ENCODE results near the gene SETBP1.

SETBP1 gene

DNA sequence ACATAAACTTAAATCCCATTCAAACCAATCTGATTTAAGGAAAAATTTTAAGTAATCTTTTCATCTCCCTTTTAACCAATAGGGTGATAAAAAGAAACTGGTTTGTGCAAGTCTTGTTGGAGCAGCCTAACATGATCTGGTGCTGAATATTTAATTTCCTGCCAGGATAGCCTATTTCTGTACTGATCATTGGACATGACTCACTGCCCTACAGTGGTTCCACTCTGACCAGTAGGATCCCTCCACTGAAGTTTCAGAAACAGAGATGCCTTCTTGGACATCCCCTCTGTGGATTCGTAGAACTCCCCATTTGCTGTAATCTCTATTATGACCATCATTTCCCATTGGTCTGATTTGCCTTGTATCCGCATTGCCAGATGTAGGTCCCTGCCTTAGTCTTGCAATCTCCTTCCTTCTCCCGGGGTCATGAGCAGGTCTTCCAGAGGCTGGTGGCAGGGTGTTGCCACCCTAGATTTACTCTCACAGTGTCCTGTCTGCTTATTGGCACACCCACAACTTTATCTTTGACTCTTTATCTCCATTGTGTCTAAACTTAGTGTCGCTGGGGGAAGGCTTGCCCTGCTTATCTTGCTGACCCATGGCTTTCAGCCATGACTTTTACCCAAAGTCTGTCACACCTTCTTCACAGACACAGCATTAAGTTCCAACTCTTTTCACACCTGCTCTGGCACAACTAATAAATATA lies 12.3 kb upstream of the SETBP1 start:
- H3K9me3 Mint-ChIP-seq: no peaks in the 10 kb centered on the region
- peaks cover 14% of the 10 kb centered on the region for H3K27me3 Mint-ChIP-seq
- peaks cover 3% of the 10 kb centered on the region for H3K4me1 Mint-ChIP-seq
- no peak for DNase-seq
- no peak overlapping the region for H3K27ac Mint-ChIP-seq
- H3K4me3 Mint-ChIP-seq: no peak overlapping the region
- peaks cover 2% of the 10 kb centered on the region for H3K36me3 Mint-ChIP-seq (ENCODE audit: low read depth)
- no peak for ATAC-seq

- Mint-ChIP-seq H3K27ac (no peak overlapping the region), H3K9me3 (no peaks in the 10 kb centered on the region), H3K27me3 (peaks cover 18% of the 10 kb centered on the region), H3K4me1 (peaks cover 3% of the 10 kb centered on the region), H3K36me3 (ENCODE audit: low read depth) (peaks cover 2% of the 10 kb centered on the region), H3K4me3 (no peak overlapping the region)
- ATAC-seq (no peak), DNase-seq (no peak)
Measured at GRCh38 chr18:44671914-44672313, 8.8 kb upstream of the SETBP1 start.

DNA sequence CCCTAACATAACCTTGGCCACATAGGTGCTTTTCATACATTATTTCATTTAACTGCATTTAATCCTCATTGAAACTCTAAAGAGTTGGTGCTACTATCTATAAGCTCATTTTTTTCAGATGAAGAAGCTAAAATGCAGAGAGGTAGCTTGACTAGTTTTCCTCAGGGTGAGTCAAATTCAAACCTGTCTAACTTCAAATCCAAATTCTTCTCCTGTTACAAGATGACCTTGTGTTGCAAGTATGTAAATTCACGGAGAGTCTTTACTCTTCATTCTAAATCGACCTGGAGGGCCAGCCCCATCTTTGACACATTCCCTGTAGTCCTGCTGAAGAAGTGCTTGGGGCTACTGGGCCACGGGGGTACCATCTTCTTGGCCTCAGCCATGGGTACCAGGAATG lies 8.2 kb upstream of the SETBP1 start:
- peaks cover 18% of the 10 kb centered on the region for H3K27me3 Mint-ChIP-seq

GRCh38 chr18:44673256-44673880 lies 7.3 kb upstream of the SETBP1 start:
- peaks cover 24% of the 10 kb centered on the region for H3K27me3 Mint-ChIP-seq
- DNase-seq (no peak), ATAC-seq (no peak)
- no peak overlapping the region for H3K27ac Mint-ChIP-seq
- H3K9me3 Mint-ChIP-seq: no peaks in the 10 kb centered on the region
- H3K4me3 Mint-ChIP-seq: no peak overlapping the region
- H3K4me1 Mint-ChIP-seq: peaks cover 2% of the 10 kb centered on the region
- H3K36me3 Mint-ChIP-seq (ENCODE audit: low read depth): peaks cover 2% of the 10 kb centered on the region

More for the DNA sequence above, 8.2 kb upstream of the SETBP1 start:
- H3K4me3 Mint-ChIP-seq: no peak overlapping the region
- no peaks in the 10 kb centered on the region for H3K9me3 Mint-ChIP-seq
- H3K4me1 Mint-ChIP-seq: peaks cover 3% of the 10 kb centered on the region
- peaks cover 2% of the 10 kb centered on the region for H3K36me3 Mint-ChIP-seq (ENCODE audit: low read depth)
- H3K27ac Mint-ChIP-seq: no peak overlapping the region
- DNase-seq: no peak
- ATAC-seq: no peak

DNA sequence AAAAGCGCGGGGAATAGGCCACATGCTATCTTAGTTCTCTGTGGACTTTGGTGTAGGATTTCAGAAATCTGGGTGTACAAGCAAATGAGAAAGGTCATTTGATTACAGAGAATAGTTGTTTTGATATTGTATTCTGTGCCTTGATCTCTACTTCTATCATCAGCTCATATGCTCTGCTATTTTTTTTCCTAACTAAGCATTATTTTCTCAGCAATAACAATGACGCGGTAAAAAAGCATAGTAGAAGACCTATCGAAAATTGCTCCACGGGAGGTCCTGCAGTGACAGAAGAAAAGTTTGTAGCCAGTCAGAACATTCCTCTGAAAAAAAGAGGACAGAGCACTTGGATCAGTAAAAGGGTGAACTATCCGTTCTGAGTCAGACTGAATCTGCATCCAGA lies 2.8 kb upstream of the SETBP1 start:
- no peak for DNase-seq
- Mint-ChIP-seq H3K27ac (no peak overlapping the region), H3K27me3 (peaks cover 27% of the 10 kb centered on the region), H3K4me1 (peaks cover 9% of the 10 kb centered on the region), H3K4me3 (no peak overlapping the region), H3K9me3 (no peaks in the 10 kb centered on the region), H3K36me3 (ENCODE audit: low read depth) (no peaks in the 10 kb centered on the region)
- ATAC-seq: no peak

- H3K36me3 Mint-ChIP-seq (ENCODE audit: low read depth): no peaks in the 10 kb centered on the region
- H3K27ac Mint-ChIP-seq: peak overlapping the region; percentile 30
- H3K27me3 Mint-ChIP-seq: peaks cover 23% of the 10 kb centered on the region
- ATAC-seq: no peak
- DNase-seq: no peak
- peak overlapping the region; percentile 61 for H3K4me3 Mint-ChIP-seq
- no peaks in the 10 kb centered on the region for H3K9me3 Mint-ChIP-seq
- H3K4me1 Mint-ChIP-seq: peaks cover 10% of the 10 kb centered on the region
Measured at GRCh38 chr18:44678725-44679055, 2.0 kb upstream of the SETBP1 start.

DNA sequence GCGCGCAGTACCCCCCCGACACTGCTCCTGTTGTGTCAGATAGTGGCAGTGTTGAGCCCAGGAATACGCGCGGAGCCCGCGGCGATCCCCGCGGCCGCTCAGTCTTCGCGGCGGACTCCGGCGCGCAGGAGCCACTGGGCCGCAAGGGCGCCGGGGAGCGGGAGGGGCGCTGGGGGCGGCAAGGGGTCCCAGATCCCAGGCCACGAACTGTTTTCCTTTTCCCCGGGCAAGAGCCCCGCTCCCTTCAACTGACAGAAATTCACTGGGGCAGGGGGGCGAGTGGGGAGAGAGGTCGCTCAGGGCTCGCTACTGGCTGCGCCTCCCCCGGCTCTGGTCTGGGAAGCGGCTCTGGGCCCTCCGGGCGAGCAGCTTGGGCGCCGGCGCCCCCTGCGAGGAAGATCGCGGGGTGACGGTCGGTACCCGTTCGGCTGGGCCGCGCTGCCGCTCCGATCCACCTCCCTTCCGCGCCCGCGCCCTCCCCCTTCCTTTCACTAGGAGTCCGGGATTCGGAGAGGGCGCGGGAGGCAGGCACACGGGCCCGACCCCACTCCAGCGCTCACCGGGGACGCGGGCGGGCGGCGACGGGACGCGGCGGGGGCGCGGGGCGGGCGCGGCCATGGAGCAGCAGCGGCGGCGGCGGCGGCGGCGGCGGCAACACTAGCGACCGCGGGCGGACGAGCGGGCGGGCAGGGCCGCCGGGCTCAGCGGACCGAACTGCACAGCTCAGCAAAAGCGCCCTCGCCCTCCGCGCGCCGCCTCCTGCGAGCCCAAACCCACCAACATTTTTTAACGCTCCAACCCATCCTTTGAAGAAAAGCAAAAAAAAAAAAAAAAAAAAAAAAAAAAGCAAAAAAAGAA lies 1.4 kb upstream of the SETBP1 start:
- peak; percentile 95 for ATAC-seq
- H3K4me1 Mint-ChIP-seq: peaks cover 12% of the 10 kb centered on the region
- no peaks in the 10 kb centered on the region for H3K9me3 Mint-ChIP-seq
- peaks cover 28% of the 10 kb centered on the region for H3K27me3 Mint-ChIP-seq
- H3K4me3 Mint-ChIP-seq: peak overlapping the region; percentile 61
- no peaks in the 10 kb centered on the region for H3K36me3 Mint-ChIP-seq (ENCODE audit: low read depth)
- DNase-seq: peak; percentile 74
- no peak overlapping the region for H3K27ac Mint-ChIP-seq

DNA sequence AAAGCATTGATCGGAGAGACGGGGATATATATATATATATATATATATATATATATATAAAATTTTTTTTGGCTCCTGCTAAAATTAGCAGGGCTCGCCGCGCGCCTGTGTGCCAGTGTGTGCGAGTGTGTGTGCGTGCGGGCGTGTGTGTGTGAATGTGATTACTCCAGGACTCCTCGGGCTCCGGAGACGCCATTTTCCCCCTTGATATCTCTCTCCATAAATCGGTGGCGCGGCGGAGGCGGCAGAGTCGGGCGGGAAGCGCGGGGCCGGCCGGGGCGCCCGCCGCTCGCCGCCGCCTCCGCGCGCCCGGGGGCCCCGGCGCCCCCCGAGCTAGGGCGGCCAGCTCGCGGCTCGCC lies 795 bp upstream of the SETBP1 start:
- peak; percentile 58 for DNase-seq
- no peak overlapping the region for H3K4me3 Mint-ChIP-seq
- H3K9me3 Mint-ChIP-seq: no peaks in the 10 kb centered on the region
- no peak for ATAC-seq
- peak overlapping the region; percentile 60 for H3K27ac Mint-ChIP-seq
- H3K27me3 Mint-ChIP-seq: peaks cover 29% of the 10 kb centered on the region
- no peaks in the 10 kb centered on the region for H3K36me3 Mint-ChIP-seq (ENCODE audit: low read depth)
- H3K4me1 Mint-ChIP-seq: peaks cover 12% of the 10 kb centered on the region

GRCh38 chr18:44681076-44681970 lies 635 bp downstream of the SETBP1 start:
- no peak for DNase-seq
- Mint-ChIP-seq H3K4me3 (no peak overlapping the region), H3K27me3 (peaks cover 33% of the 10 kb centered on the region), H3K27ac (peak overlapping the region; percentile 70), H3K4me1 (peaks cover 13% of the 10 kb centered on the region), H3K36me3 (ENCODE audit: low read depth) (no peaks in the 10 kb centered on the region), H3K9me3 (no peaks in the 10 kb centered on the region)
- no peak for ATAC-seq

GRCh38 chr18:44682201-44682870 lies 1.6 kb downstream of the SETBP1 start:
- no peak overlapping the region for H3K4me3 Mint-ChIP-seq
- DNase-seq (no peak), ATAC-seq (no peak)
- H3K27ac Mint-ChIP-seq: no peak overlapping the region
- H3K36me3 Mint-ChIP-seq (ENCODE audit: low read depth): no peaks in the 10 kb centered on the region
- H3K4me1 Mint-ChIP-seq: peaks cover 14% of the 10 kb centered on the region
- peaks cover 37% of the 10 kb centered on the region for H3K27me3 Mint-ChIP-seq
- H3K9me3 Mint-ChIP-seq: no peaks in the 10 kb centered on the region

- no peak for DNase-seq
- ATAC-seq: no peak
- Mint-ChIP-seq H3K27me3 (peaks cover 37% of the 10 kb centered on the region), H3K27ac (no peak overlapping the region), H3K36me3 (ENCODE audit: low read depth) (no peaks in the 10 kb centered on the region), H3K9me3 (no peaks in the 10 kb centered on the region), H3K4me3 (no peak overlapping the region), H3K4me1 (peaks cover 14% of the 10 kb centered on the region)
Measured at GRCh38 chr18:44682871-44683221, 2.2 kb downstream of the SETBP1 start.

- ATAC-seq: no peak
- Mint-ChIP-seq H3K27me3 (peaks cover 30% of the 10 kb centered on the region), H3K4me1 (peaks cover 13% of the 10 kb centered on the region), H3K4me3 (no peak overlapping the region), H3K9me3 (no peaks in the 10 kb centered on the region), H3K36me3 (ENCODE audit: low read depth) (no peaks in the 10 kb centered on the region), H3K27ac (no peak overlapping the region)
- DNase-seq: no peak
Measured at GRCh38 chr18:44683556-44683955, 2.9 kb downstream of the SETBP1 start.

GRCh38 chr18:44685296-44685695 lies 4.6 kb downstream of the SETBP1 start:
- peaks cover 37% of the 10 kb centered on the region for H3K27me3 Mint-ChIP-seq
- H3K36me3 Mint-ChIP-seq (ENCODE audit: low read depth): no peaks in the 10 kb centered on the region
- H3K27ac Mint-ChIP-seq: no peak overlapping the region
- ATAC-seq (no peak), DNase-seq (no peak)
- no peak overlapping the region for H3K4me3 Mint-ChIP-seq
- H3K4me1 Mint-ChIP-seq: peaks cover 11% of the 10 kb centered on the region
- H3K9me3 Mint-ChIP-seq: no peaks in the 10 kb centered on the region

- DNase-seq: no peak
- Mint-ChIP-seq H3K4me3 (no peak overlapping the region), H3K9me3 (no peaks in the 10 kb centered on the region), H3K27ac (no peak overlapping the region), H3K27me3 (peaks cover 32% of the 10 kb centered on the region), H3K36me3 (ENCODE audit: low read depth) (no peaks in the 10 kb centered on the region), H3K4me1 (peaks cover 6% of the 10 kb centered on the region)
- no peak for ATAC-seq
Measured at GRCh38 chr18:44686156-44686555, 5.5 kb downstream of the SETBP1 start.
